Fibroblast of lung (primary cell): ENCODE measurements around the gene FBXL17. TPM values are rescaled to one million over a fixed set of nuclear protein-coding genes. Genes with fewer than 3 reads are reported as not detected.

Source experiments
- DNase-seq, 2 donors: peaks; one replicate each; pipeline versions ENCODE4 v3.0.0 to v3.0.0-alpha.2; 2010; ENCODE audit warnings: low read depth in 2 of 2
- H2AFZ ChIP-seq: 2 replicates; pipeline ENCODE4 v1.5.1; 2012; ENCODE audit warnings: low read length, control low read depth, inconsistent platforms
- H3K27ac ChIP-seq: 2 replicates; pipeline ENCODE4 v1.5.1; 2011; ENCODE audit warnings: low read length, control low read depth; ENCODE audit not compliant: insufficient read depth
- H3K27me3 ChIP-seq: 2 replicates; pipeline ENCODE4 v1.5.1; 2011; ENCODE audit warnings: mild to moderate bottlenecking, low read length; ENCODE audit not compliant: control insufficient read depth, insufficient read depth
- H3K36me3 ChIP-seq: 2 replicates; pipeline ENCODE4 v1.5.1; 2011; ENCODE audit warnings: low read length; ENCODE audit not compliant: control insufficient read depth, insufficient read depth
- H3K4me1 ChIP-seq: 2 replicates; pipeline ENCODE4 v1.5.1; 2011; ENCODE audit warnings: low read length; ENCODE audit not compliant: control insufficient read depth, insufficient read depth; ENCODE audit errors: extremely low read depth
- H3K4me2 ChIP-seq: 2 replicates; pipeline ENCODE4 v1.5.1; 2011; ENCODE audit warnings: low read length, control low read depth; ENCODE audit not compliant: insufficient read depth; ENCODE audit errors: extremely low read depth
- H3K4me3 ChIP-seq, 4 experiments: fragments of 200-600 bp in 1 of 4; sonication (generic) in 1 of 4; replicated peaks in 1 of 4; 2 replicates each; pipeline ENCODE4 v1.5.1; 2011 to 2016; ENCODE audit warnings: low read length in 4 of 4, low read depth in 3 of 4, mild to moderate bottlenecking in 3 of 4, control low read depth in 2 of 4, inconsistent platforms in 1 of 4, mixed read lengths in 1 of 4; ENCODE audit not compliant: insufficient read depth in 1 of 4; ENCODE audit errors: control extremely low read depth in 1 of 4
- H3K79me2 ChIP-seq: 2 replicates; pipeline ENCODE4 v1.5.1; 2012; ENCODE audit warnings: mild to moderate bottlenecking, low read length, inconsistent platforms; ENCODE audit not compliant: control insufficient read depth, insufficient read depth
- H3K9ac ChIP-seq: 2 replicates; pipeline ENCODE4 v1.5.1; 2011; ENCODE audit warnings: mild to moderate bottlenecking, low read length, control low read depth; ENCODE audit not compliant: insufficient read depth
- H3K9me3 ChIP-seq: 2 replicates; pipeline ENCODE4 v1.5.1; 2012; ENCODE audit warnings: low read depth, low read length; ENCODE audit not compliant: control insufficient read depth, insufficient read depth
- H4K20me1 ChIP-seq: 2 replicates; pipeline ENCODE4 v1.5.1; 2011; ENCODE audit warnings: low read length; ENCODE audit not compliant: control insufficient read depth, insufficient read depth; ENCODE audit errors: extremely low read depth
- EZH2 ChIP-seq: IDR thresholded peaks from 2 replicates; pipeline ENCODE4 v1.5.1; 2012; ENCODE audit warnings: low read length, control low read depth, mild to moderate bottlenecking; ENCODE audit errors: missing control alignments
- polyA plus RNA-seq, 2 donors: library from polyadenylated mRNA; depleted of rRNA in 1 of 2; stranded (reverse) in 1 of 2; unstranded in 1 of 2; fragments of >200 nt; gene quantifications; 2 replicates each; pipeline ENCODE4 v1.2.1, GENCODE V29; 2011 to 2012; ENCODE audit warnings: missing spikeins in 1 of 2
- total RNA-seq: library from RNA; depleted of rRNA; stranded (reverse); fragments of >200 nt; gene quantifications from 2 replicates; pipeline ENCODE4 v1.2.1, GENCODE V29; 2014
- TF ChIP-seq, protein P1 (sequence below), 2 donors: IDR thresholded peaks in 1 of 2; conservative IDR thresholded peaks in 1 of 2; 1 replicate in 1 of 2; 2 replicates in 1 of 2; pipeline ENCODE4 v1.5.1; 2011 to 2012; ENCODE audit warnings: low read length in 2 of 2, control low read depth in 1 of 2, inconsistent platforms in 1 of 2, low read depth in 1 of 2, mild to moderate bottlenecking in 1 of 2

Gene FBXL17
- total and polyA plus RNA-seq, 2 donors (not counting 1 experiment from before 2014, with no cell fraction given): 7.1 to 8.3 TPM

DNA sequence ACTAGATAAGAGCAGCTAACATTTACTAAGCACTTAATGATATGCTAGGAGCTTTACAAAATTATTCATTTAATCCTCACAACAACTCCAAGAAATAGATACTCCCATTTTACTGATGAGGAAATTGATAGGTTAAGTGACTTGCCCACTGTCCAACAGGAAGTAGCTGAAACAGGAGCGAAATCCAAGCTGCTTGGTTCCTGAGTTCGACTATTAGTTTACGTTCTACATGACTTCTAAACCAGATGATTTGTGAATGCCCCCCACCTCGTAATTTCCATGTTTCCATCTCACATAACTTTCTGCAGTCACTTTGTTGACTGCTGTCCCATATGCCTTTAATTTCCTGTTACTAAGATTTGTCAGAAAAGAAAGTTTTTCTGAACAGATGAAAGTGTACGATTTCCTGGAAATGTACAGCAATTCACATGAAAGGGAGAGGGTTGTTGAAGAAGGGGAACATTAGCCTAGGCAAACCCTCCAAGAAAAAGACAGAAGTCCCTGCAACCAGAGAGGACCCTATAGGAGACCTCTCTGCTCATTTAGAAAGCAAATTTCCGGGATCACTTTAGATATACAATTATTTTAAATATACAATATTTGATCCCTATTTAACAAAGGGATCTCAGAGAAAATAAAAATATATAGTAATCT lies 432.1 kb downstream of the FBXL17 start:
- Histone ChIP-seq H3K27ac (no peak overlapping the region), H3K27me3 (no peaks in the 10 kb centered on the region), H3K9me3 (no peaks in the 10 kb centered on the region), H3K79me2 (no peaks in the 10 kb centered on the region), H3K4me1 (no peaks in the 10 kb centered on the region), H3K36me3 (no peaks in the 10 kb centered on the region), H4K20me1 (no peaks in the 10 kb centered on the region), H3K4me3 (no peak overlapping the region), H3K4me2 (no peak overlapping the region), H2AFZ (no peak overlapping the region), H3K9ac (no peak overlapping the region)
- DNase-seq: no peak
- TF ChIP-seq, protein P1, sequence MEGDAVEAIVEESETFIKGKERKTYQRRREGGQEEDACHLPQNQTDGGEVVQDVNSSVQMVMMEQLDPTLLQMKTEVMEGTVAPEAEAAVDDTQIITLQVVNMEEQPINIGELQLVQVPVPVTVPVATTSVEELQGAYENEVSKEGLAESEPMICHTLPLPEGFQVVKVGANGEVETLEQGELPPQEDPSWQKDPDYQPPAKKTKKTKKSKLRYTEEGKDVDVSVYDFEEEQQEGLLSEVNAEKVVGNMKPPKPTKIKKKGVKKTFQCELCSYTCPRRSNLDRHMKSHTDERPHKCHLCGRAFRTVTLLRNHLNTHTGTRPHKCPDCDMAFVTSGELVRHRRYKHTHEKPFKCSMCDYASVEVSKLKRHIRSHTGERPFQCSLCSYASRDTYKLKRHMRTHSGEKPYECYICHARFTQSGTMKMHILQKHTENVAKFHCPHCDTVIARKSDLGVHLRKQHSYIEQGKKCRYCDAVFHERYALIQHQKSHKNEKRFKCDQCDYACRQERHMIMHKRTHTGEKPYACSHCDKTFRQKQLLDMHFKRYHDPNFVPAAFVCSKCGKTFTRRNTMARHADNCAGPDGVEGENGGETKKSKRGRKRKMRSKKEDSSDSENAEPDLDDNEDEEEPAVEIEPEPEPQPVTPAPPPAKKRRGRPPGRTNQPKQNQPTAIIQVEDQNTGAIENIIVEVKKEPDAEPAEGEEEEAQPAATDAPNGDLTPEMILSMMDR (conservative IDR thresholded peaks at IDR 0.05 in 1 of 2, IDR thresholded peaks at IDR 0.05 in 1 of 2; ENCODE audit: low read depth in 1 of 2, low read length in 2 of 2): no peak
- TF ChIP-seq EZH2: no peak

- no peaks in the 10 kb centered on the region for H4K20me1 ChIP-seq
- H3K36me3 ChIP-seq: no peaks in the 10 kb centered on the region
- no peaks in the 10 kb centered on the region for H3K79me2 ChIP-seq
- no peak overlapping the region for H2AFZ ChIP-seq
- no peak overlapping the region for H3K27ac ChIP-seq
- H3K9me3 ChIP-seq: no peaks in the 10 kb centered on the region
- H3K9ac ChIP-seq: no peak overlapping the region
- H3K4me1 ChIP-seq: no peaks in the 10 kb centered on the region
- TF ChIP-seq, protein P1 (conservative IDR thresholded peaks at IDR 0.05 in 1 of 2, IDR thresholded peaks at IDR 0.05 in 1 of 2; ENCODE audit: low read depth in 1 of 2, low read length in 2 of 2): no peak
- no peak for TF ChIP-seq EZH2
- no peak for DNase-seq
- H3K4me3 ChIP-seq: no peak overlapping the region
- no peak overlapping the region for H3K4me2 ChIP-seq
- H3K27me3 ChIP-seq: no peaks in the 10 kb centered on the region
These were observed 433.5 kb downstream of the FBXL17 start for GRCh38 chr5:107948377-107948776.

DNA sequence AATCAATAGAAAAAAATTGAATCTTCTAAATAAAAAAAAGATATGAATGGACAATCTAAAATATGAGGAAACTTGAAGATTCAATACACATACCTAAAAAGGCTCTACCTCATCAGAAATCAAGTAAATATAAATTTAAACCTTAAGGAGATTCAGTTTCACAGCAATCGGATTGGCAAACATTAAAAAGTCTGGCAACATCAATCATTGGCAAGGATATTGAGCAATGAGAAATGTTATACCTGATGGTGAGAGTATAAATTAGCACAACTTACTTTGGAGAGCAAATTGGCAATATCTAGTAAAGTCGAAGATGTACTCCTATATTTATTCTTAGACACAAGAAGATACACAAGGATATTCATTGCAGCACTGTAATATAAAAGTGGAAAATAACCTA lies 436.8 kb downstream of the FBXL17 start:
- Histone ChIP-seq H4K20me1 (no peaks in the 10 kb centered on the region), H2AFZ (no peak overlapping the region), H3K36me3 (no peaks in the 10 kb centered on the region), H3K9ac (no peak overlapping the region), H3K4me2 (no peak overlapping the region), H3K4me1 (no peaks in the 10 kb centered on the region), H3K27me3 (no peaks in the 10 kb centered on the region), H3K27ac (no peak overlapping the region), H3K9me3 (no peaks in the 10 kb centered on the region), H3K79me2 (no peaks in the 10 kb centered on the region), H3K4me3 (no peak overlapping the region)
- DNase-seq: no peak
- TF ChIP-seq EZH2: no peak
